HG03378 (cell line): ENCODE measurements around the gene NTNG1.
A peak's percentile ranks its signal among the peaks of the same experiment; 100 is the strongest.

Experiments used
- ATAC-seq: cut with Tn5 transposase; IDR thresholded peaks from one replicate; pipeline ENCODE4 v1.9.1; 2021; ENCODE audit warnings: mild to moderate bottlenecking, moderate library complexity; ENCODE audit not compliant: unreplicated experiment

NTNG1 gene

DNA sequence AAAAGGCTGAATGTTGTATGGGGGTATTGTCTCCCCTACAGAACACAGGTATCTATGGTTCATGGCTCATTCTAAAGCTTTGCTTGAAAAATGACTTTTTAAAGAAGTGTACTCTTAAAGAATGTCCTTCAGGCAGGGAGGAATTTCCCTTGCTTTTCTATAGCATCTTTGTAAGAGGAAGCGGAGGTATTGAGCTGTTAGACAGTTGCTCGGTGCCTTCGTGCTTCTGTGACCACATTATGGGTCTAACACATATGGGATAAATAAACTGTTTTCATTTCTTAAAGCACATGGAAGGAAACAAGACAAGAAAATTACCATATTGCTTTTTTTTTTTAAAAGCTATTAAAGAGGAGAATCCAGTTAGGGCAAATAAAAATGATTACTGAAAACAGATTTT lies 182.9 kb downstream of the NTNG1 start:
- no peak for ATAC-seq

DNA sequence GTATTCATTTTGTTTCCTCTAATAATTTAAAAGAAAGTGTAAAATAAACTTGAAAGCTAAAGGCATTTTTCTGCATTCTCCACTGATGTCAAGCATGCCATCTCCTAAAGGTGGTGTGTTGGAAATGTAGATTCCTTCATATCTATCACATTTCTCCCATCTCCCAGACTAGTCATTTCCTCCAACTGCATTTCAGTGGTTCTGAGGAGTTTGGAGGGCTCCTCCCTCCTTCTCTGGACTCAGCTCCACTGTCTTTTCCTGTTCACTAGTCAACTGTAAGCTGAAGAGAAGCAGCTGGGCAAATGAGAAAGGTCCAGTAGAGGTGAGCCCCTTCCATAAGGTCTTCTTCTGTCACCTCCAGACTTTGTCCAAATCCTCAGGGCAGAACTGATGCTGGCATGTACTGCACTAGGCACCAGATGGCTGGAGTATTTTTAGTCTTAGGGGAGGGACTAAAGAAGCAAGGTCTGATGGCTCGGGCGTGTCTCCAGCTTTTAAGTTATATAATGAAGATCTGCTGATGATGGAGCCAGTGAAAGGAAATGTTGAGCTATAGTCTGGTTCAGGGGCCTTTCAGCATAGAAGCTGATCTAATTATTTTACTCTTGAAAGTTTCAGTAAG lies 186.1 kb downstream of the NTNG1 start:
- ATAC-seq = no peak

DNA sequence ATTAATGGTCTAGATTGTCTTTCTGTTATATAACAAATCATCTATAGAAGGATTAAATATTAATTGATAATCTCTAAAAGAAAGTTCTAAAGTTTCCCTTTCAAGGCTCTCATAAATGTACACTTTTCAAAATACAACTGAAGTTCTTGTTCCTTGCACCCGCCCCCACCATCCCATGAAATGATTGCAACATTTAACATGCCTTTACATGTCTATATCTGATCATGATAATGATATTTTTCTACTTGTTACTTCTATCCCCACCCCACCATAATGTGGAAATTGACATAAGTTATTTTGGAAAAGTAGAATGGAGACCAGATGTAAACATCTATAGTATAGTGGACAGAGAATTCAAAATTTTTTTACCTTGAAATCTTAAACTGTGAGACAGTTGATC lies 186.6 kb downstream of the NTNG1 start:
- no peak for ATAC-seq

DNA sequence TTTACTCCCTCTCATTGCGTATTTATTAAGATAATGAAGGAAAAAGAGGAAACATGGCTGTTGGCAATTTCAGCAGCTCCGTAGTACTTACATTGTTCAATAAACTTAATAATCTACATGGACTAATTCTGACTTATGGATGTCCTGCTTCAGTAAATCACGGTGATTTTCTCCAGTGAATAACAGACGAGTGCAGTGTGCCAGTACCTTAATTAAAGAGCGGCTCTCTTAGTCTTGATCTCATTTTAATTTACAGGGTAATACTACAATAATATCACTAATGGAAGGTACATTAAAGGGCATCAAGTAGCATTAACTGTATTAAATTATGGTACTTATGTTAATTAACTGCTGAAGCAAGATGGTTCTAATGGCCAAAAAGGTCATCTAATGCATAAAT lies 187.2 kb downstream of the NTNG1 start:
- no peak for ATAC-seq

DNA sequence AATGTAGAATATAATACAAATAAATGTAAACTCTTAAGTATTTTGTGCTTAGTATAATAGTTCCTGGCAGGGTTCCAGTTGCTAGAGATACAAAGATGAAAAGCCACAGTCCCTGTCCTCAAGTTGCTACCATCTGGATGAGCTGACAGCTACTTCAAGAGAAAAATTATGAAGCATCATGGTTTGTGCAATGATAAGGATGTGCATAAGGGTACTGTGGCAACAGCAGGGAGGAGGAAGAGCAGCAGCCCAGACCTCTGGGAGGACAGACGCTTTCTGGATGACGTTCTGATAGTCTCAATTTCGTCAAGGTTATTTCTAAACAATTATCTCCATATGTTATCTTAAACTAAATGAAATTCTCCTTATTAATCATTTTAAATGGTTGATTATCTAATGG lies 198.9 kb downstream of the NTNG1 start:
- no peak for ATAC-seq

DNA sequence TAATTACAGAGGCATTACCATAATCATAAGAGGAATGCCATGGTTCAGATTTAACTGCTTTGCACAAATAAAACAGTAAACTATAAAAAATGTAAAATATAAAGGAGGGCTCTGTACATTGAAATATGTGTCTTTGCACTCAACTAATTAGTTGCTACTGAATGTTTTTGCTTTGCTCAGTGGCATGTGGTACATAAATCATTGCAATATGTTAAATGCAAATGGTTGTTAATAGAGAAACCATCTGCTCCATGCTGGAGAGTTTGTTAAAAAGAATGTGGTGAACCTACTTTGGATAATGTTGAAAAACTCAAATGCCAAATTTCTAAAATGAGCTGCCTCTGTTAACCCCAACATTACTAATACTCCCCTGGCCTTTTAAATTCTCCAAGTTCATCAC lies 201.5 kb downstream of the NTNG1 start:
- ATAC-seq = no peak

DNA sequence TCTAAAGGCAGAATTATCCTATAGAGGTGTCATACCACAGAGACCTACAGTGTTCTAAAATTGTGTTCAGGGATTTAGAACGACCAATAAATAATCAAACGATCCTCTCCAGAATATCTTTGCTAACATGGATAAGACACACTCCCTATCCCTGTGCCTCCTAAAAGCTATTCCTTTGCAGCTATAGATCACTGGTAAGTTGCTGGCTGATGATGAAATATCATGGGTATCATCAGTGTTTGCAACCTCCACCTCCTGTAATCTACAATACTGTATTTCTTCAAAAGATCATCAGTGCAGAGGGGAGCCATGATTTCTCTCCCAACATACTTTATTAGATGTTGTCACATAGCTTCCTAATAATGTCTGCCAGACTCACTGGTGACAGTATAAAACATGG lies 201.9 kb downstream of the NTNG1 start:
- no peak for ATAC-seq

DNA sequence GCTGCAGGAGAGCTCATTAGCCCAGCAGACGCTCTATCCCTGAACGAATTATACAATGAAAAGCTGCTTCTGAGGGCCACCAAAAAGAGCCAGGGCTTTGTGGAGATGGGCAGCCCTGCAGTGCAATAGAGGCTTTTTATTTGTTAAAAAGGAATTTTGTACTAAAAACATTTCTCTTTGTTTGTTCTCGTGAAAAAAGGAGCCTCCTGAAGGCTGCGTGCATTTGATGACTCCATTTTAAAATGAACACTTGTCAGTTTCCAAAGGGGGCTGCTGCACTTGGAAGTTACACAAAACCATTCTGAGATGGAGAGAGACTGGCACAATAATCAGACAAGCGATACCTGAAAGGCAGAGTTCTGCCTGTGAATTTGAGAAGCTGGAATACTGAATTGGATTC lies 202.8 kb downstream of the NTNG1 start:
- ATAC-seq = no peak

DNA sequence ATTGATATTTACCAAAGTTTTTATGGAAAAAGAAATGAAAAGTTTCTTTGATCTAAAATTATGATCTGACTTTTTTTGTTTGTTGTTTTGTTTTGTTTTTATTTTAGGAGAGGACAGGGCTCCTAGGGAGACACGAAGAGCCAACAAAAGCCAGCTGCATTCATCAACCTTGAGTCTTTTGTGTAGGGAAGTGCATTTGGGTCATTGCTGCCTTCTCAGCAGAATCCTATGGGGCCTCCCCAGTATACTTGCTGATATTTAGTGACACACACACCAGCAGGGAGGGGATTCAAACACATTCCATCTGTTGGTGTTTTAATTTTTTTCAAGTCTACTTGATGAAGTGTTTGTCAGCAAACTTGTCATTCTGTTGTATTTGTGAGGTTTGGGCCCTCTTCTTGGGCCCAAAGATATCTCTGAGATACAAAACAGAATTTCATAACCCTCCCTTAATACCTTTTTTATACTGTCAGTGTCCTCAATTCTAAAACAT lies 203.5 kb downstream of the NTNG1 start:
- no peak for ATAC-seq

DNA sequence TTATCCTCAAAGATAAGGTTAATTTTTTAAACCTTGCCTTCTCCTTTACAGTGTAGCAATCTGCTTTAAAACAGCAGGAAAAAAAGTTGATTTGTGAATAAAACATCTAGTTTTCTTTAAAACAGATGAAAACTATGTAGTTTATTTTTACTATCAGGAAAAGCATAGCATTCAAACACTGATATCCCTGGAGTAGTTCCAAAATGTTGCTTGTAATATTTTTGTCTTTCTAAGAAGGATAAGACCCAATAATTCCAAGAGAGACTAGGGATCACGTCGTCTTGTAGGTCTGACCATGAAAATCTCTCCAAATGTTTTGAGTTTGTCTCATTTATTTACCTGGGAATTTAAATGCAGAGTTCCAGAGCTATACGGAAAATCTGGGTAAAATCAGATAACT lies 204.0 kb downstream of the NTNG1 start:
- no peak for ATAC-seq

DNA sequence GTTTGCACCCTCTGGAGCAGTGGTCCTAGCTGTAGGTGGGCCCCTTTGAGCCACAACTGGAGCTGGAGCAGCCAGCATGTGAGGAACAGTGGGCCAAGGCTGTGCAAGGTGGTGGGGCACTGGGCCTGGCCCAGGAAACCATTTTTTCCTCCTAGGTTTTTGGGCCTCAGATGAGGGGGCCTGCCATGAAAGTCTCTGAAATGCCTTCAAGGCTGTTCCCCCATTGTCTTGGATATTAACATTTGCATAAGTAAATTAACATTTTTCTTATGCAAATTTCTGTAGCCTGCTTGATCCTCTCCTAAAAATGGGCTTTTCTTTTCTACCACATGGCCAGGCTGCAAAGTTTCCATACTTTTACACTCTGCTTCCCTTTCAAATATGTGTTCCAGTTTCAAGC lies 212.0 kb downstream of the NTNG1 start:
- ATAC-seq = no peak

DNA sequence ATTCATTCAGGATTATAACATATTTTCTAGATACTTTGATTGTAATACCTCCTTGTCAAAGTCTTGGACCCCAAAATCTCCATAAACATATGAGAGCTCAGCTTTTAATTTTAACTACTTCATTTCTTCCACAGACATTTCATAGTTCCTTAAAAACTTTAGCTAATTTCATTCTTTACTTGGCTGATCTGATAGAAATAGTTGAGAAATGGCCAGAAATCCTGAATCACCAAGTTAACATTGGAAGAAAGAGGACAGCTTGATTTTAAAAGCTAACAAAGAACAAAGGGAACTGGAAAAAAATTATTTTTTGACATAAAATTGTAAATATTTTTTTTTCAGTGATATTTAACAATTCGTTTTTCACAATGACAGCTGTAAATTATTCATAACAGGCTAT lies 216.5 kb downstream of the NTNG1 start:
- no peak for ATAC-seq

DNA sequence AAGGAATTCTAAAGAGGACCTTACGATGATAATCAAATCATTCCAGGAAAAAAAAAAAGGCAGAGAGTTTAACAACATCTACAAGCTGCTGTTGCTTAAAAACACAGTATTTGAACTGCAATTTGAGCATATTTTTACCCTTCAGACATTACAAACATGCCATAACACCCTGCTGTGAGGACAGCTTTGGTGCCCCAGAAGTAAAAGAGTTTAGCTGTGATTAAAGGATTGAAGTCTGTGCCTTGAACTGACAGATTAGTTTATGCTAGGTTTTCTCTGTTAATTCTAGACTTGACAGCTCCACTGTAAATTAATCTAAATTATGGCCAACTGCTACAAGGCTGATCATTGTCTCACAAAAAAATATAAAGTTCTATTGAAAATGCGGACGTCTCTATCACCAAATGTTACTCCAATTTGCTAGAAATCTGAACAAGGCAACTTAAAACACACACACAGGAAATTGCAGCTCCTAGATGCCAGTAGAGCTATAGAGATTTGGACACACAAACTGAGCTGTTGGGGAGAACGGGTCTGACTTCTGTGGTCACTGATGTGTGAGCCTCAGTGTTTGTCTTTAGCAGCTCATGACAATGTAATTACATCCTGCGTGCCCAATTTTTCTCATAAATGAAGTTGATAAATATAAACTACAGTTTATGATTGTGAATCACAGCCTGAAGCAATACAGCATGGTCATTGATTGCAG lies 217.9 kb downstream of the NTNG1 start:
- no peak for ATAC-seq

DNA sequence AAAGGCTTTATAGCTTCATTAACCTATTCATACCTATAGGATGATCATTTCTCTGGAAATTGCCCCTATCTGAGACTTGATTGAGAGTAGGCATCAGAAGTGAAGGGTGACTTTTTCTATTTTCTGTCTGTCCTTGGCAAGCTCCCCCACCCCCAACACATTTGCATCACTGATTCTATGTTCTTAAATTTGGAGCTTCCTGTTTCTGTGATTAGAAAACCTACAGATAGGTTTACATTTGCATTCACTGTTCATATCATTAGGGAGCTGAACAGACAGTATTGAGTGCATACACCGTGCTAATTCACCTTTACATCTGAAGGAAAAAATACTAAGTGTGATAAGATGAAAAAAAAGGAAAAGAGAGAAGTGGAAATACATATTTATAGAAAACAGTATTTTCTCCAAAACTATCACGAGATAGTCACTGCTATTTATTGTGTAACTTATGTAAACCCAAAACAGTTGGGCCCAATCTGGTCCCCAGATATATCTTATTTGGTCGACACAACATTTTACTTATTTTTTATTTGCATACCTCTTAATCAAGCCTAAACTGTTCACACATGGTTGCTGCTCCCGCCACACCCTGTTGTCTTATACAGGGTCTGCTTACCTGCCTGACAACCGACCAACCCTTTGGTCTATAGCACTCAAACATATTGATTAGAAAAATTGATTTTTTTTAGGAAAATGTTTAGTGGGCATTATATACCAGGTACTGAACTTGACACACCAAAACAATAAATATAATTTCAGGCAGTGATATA lies 218.8 kb downstream of the NTNG1 start:
- ATAC-seq = peak; percentile 49

DNA sequence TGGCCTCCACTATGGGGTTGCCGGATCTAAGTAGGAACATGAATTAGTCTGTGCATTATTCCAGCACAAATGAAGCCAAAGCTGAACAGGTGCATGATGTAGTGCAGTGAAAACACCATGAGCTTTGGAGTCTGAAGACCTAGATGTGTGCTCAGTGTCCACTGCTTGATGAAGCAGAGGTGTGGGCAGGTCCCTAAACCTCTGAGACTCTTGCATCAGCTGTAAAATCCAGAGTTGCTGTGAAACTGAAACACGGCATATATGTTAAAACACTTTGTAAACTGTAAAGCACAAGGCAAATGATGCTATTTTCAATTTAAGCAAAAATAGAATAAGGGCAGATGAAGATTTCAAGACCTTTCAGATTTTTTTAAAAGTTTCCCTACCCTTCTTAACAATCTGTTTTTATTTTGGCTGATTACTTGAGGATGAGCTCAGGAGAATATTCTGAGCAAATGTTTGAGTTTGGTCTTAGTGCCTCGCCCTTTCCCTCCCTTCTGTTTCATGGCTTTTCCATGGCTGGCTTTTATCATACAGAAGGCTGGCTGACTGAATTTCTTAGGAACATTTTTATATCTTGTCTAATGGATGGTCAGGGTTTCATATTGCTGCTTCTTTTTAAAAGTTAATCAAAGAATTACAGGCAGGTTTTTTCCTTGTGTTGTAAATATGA lies 221.8 kb downstream of the NTNG1 start:
- ATAC-seq = no peak

DNA sequence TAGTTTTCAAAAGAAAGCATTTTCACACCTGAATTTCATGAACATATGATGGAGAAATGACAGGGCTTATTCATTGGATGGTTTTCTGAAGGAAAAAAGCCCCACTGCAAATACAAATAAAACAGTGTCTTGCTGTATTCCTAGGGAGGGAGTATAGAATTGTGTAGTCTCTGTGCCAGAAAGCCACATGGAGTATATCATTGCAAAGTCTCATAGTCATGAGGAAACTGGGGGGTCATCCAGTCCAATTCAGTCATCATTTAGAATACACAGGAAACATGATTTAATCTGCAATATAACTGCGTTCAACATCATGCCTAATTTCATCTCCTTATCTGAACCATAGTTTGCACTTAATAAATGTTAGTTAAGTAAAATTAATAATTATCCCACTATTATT lies 222.3 kb downstream of the NTNG1 start:
- no peak for ATAC-seq

DNA sequence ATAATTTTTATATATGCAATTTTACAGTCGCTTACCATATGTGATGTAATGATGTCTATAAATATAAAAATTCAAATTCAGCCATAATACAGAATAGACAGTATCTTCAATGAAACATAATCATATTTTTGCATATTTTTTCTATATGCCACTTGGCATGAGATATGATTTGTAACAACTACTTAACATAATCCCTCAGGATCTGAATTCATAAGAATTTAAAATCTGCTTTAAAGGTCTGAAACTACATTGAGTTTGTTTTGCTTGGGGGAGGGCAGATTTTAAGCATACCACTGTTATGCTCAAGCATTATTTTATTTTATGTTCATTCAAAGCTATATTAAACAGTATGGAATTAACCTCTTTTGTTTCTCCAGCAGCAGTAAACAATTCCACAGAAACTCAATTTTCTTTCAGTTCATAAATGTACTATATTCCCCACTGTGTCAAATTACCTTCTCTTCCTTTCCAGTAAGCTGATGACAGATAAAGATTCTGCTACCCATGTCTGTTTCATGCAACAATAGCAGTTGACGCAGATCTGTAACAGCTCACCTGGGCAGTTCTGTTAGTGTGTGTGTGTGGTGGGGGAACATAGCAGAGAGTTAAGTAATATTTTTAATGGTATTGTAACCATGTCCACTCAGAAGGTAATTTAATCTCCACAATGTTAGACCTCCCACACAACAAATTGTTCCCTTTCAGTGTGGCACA lies 224.8 kb downstream of the NTNG1 start:
- ATAC-seq = no peak

DNA sequence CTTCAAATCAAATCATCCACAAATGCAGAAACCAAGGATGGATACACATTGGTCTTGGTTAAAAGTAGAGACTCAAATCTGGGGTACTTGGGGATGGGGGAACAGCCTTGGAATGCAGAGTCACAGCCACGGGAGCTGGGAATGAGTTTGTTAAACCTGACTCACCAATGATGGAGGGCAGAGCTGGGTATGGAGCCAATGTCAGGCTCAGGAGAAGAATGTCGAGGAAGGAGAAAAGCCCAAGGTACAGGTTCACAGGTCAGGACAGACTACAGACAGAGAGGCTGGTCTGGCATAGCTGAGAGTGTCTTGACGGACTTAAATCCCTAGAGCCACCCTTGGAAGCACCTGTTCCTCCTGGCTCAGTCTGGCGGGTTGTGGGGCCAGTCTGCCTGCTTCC lies 237.6 kb downstream of the NTNG1 start:
- no peak for ATAC-seq

DNA sequence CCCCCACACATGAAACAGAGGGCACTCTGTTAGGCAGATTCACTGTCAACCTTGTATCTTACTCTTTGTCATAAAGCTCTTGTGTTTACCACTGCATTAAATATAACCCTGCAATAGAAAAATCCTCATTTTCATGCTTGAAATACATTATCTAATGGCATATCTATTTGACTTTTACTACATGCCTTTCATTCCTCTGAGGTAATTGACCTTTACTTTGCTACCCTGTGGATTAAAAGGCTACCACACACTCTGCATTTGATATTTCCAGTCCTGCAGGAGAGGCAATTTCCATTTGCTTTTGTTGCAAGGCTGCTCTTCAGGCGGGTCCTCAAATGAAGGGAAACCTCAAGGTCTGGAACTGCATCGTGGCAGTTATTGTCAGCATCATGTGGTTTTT lies 238.0 kb downstream of the NTNG1 start:
- ATAC-seq = no peak

DNA sequence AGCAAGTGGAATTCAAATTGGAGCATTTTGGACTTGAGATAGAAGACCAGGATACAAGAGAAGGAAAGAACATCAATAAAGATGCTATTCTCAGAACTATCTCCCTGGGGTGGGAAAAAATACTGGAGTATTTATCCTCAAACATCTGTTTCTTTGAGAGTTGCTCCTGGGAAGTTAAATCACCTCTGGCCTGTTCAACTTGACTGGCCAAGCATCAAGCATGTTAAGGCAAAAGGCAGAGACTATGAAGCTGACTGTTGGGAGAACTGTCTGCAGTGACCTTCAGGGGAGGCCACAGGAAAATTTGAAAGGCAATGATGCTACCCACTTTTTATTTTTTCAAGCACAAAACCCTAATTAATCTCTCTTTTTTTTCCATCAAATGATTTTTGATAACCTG lies 239.0 kb downstream of the NTNG1 start:
- ATAC-seq = no peak
